GM12874 (cell line): ENCODE data around the gene CFAP46.

ENCODE experiments used
- TF ChIP-seq, protein P1 (sequence below): IDR thresholded peaks from 2 replicates; pipeline ENCODE4 v1.5.1; 2011; ENCODE audit warnings: low read depth, mild to moderate bottlenecking, control low read depth, low read length, moderate library complexity; ENCODE audit not compliant: insufficient read depth

Gene CFAP46

DNA sequence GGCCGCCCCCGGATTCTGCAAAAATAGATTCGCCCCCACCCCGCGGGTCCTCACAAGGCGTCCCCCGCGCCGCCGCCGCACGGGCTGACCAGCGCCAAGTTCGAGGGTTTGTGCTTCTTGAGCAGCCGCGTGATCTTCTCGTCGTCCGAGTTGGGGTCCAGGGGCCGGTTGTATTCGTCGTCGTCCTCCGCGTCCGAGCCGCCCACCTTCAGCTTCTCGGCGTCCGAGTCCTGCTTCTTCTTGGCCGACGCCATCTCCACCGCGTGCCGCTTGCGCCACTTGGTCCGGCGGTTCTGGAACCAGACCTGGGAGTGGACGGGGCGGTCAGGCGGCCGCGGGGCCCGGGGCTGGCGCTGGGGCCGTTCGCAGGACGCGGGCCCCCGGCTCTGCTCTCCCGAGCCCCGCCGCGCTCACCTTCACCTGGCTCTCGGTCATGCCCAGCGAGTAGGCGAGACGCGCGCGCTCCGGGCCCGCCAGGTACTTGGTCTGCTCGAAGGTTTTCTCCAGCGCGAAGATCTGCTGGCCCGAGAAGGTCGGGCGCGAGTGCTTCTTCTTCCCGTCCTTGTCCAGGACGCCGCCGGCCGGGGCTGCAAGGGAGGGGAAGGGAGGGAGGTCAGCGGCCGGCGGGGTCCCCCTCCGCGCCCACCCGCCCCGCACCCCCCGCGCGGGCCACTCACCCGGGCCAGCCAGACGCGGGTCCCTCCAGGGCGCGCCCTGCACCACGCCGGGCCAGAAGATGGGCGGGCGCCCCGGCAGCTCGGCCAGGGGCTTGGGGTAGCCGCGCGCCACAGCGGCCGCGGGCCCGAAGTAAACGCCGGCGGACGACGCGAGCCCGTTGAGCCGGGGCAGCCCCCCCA is 157.3 kb downstream of the CFAP46 start:
- TF ChIP-seq, protein P1, sequence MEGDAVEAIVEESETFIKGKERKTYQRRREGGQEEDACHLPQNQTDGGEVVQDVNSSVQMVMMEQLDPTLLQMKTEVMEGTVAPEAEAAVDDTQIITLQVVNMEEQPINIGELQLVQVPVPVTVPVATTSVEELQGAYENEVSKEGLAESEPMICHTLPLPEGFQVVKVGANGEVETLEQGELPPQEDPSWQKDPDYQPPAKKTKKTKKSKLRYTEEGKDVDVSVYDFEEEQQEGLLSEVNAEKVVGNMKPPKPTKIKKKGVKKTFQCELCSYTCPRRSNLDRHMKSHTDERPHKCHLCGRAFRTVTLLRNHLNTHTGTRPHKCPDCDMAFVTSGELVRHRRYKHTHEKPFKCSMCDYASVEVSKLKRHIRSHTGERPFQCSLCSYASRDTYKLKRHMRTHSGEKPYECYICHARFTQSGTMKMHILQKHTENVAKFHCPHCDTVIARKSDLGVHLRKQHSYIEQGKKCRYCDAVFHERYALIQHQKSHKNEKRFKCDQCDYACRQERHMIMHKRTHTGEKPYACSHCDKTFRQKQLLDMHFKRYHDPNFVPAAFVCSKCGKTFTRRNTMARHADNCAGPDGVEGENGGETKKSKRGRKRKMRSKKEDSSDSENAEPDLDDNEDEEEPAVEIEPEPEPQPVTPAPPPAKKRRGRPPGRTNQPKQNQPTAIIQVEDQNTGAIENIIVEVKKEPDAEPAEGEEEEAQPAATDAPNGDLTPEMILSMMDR: no peak

DNA sequence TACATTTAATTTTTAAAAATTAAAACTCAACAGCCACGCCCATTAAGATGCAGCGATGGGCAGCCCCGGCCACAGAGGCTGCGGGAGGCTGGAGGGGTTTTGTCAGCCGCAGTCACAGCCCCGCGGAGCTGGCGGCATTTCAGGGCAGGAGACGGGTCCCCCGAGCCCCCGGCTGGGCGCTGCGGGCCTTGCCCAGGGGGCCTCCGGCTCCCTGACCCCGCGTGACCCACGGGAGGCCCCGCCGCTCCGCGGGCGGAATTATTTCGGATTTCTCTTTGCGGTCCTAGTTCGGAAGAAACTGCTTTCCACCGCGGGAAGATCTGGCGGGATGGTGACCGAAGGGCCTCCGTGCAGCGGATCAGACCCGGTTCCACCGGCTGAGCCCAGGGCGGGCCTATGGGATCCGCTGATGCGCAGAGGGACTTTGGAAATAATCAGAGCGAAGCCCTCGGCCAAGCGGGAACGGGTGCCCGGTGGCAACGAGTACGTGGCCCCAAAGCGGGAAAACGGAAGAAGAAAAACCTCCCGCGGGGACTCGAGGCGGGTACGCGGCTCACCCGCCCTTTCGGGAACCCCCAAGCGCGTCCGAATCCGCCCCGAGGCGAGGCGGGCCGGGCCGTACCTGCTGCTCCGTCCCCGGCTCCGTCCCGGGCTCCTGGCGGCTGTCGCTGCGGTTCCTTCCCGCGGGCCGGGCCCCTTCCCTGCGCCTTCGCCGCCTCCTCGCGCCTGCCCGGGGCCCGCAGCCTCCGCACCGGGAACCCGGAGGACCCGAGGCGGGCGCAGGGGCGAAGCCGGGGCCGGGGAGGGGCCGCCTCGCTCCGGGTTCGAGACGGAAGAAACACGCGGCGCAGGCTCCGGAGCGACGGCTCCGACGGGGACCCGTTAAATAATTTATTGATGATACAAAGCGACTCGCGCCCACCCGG is 158.2 kb downstream of the CFAP46 start:
- TF ChIP-seq, protein P1: no peak

GRCh38 chr10:132783165-132783939 is 159.0 kb downstream of the CFAP46 start:
- TF ChIP-seq, protein P1: no peak

DNA sequence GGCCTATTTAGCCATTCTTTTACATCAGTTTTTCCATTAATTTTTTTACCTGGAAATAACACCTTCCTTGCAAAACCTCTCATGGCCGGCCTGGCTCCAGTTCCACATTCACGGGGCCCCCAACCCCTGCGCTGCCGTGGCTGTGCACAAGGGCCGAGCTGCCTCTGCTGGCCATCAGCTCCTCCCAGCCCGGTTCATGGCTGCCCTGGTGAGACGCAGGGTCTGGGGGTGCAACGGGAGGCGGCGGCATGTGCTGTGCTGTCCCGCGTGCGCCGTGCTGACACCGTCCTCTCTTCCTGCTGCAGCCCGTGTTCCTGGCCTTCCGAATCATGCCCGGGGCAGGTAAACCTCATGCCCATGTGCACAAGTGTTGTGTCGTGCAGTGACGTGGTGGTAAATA is 160.8 kb downstream of the CFAP46 start:
- TF ChIP-seq, protein P1: no peak

DNA sequence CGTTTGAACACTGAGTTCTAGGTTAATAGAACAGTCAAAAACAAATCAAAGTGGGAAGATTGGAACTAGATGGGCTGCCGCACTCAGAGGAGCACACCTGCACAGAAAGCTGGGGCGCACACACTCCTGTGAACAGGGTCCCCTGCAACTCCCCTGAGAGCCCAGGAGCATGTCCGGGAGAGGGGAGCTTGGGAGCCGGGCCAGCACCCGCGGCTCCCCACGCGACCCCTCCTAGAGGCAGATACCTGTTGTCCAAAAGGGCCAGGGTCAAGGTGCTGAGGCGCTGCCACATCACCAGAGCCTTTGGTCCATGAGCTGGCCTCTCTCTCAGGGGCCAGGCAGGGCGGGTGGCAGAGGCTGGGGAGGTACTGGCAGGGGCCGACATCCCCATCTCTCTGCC is 162.0 kb downstream of the CFAP46 start:
- TF ChIP-seq, protein P1: no peak

- TF ChIP-seq, protein P1: no peak
Measured at GRCh38 chr10:132779549-132780294, 162.6 kb downstream of the CFAP46 start.
